Measurements from ENCODE around the gene TMEM145.

- TF ChIP-seq CTCF (IDR thresholded peaks at IDR 0.05; ENCODE audit: insufficient read depth, low read depth, low read length): no peak
- no peak for TF ChIP-seq EZH2 (IDR thresholded peaks at IDR 0.05; ENCODE audit: insufficient read depth, low read length)
These were observed 21.7 kb upstream of the TMEM145 start for GRCh38 chr19:42291435-42291810.
